ENCODE data around the gene DRAM2. TPM values are rescaled to one million over a fixed set of nuclear protein-coding genes. Genes with fewer than 3 reads are reported as not detected.

The DRAM2 gene
- 80.6 TPM for polyA plus RNA-seq (ENCODE audit: insufficient read length)
- long read RNA-seq, donor 1, partial matches to known transcripts: 0 of 18 reads
- long read RNA-seq, donor 1, other reads (novel, unspliced or antisense): 14 of 18 reads
- long read RNA-seq, donor 2, transcript DRAM2-208 (9 exons, 1,872 nt): major isoform, 8 of 14 reads
- long read RNA-seq, donor 2, partial matches to known transcripts: 0 of 14 reads
- long read RNA-seq, donor 2, other reads (novel, unspliced or antisense): 5 of 14 reads
- long read RNA-seq, donor 3, transcript DRAM2-208 (9 exons, 1,872 nt): major isoform, 7 of 7 reads
- long read RNA-seq, donor 3, partial matches to known transcripts: 0 of 7 reads
- long read RNA-seq, donor 3, other reads (novel, unspliced or antisense): 0 of 7 reads
- long read RNA-seq, donor 4: 0 reads
- long read RNA-seq, donor 5, partial matches to known transcripts: 0 of 22 reads
- long read RNA-seq, donor 5, other reads (novel, unspliced or antisense): 19 of 22 reads
- long read RNA-seq, donor 6, partial matches to known transcripts: 0 of 13 reads
- long read RNA-seq, donor 6, other reads (novel, unspliced or antisense): 11 of 13 reads
- long read RNA-seq, donor 7, transcript DRAM2-208 (9 exons, 1,872 nt): major isoform, 14 of 27 reads
- long read RNA-seq, donor 7, partial matches to known transcripts: 0 of 27 reads
- long read RNA-seq, donor 7, other reads (novel, unspliced or antisense): 11 of 27 reads
- long read RNA-seq, donor 8, partial matches to known transcripts: 0 of 1 reads
- long read RNA-seq, donor 8, other reads (novel, unspliced or antisense): 0 of 1 reads

GRCh38 chr1:111139956-111140679 lies at the start of gene DRAM2, which contains the start of gene CEPT1:
Gene DRAM2 (minus strand): TSS chr1:111140093. CDS start chr1:111131554, 8,539 bp downstream.
Gene CEPT1 (plus strand): TSS chr1:111140223. CDS start chr1:111147715, 7,492 bp downstream.
- peak; percentile 97 for DNase-seq

DNA sequence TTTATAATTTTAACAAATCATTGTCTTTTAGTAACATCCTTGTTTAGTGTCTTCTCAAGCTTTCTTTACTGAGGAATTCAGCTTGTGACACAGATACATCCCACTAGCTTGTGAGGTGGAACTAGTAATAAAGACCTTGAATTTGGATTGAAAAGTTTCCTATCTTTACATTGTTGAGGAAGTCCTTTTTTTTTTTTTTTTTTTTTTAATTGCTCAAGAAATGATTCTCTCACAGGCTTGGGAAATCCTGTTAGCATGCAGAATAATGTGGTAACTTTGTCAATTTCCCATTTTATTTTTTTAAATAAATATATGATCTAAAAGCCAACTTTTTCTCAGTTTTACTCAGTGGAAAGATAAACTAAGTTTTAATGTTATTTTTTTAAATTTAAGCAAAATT lies 44.8 kb upstream of the DRAM2 start:
- no peak for DNase-seq

DNA sequence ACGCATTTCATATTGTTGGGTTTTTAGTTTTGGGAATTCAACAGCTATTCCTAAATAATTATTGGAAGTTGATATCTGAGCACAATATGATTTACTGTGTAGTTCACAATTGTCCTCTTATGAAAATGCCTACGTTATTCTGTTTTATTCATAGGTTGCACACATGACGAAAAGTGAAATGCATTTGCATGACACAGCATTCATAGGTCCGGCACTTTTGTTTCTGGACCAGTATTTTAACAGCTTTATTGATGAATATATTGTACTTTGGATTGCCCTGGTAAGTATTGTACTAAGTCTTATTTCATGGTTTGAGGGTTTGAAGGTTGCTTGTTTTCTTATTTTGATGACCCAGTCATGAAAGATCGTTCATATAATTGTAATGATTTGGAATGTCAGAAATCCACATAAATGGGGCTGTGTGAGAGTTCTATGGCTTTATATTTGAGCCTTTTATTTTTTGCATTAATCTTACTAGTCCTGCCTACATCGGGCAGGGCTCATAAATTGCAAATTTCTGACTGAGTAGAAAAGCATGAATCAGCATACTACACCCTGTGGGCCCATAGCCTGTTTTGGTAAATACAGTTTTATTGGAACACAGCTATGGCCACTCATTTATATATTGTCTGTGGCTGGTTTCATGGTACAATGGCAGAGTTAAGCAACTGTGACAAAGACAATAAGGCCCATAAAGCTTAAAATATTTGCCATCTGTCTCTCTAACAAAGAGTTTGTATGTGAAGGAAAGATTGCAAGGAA lies 43.6 kb upstream of the DRAM2 start:
- DNase-seq: no peak

GRCh38 chr1:111182052-111182451 lies 42.2 kb upstream of the DRAM2 start:
- no peak for DNase-seq

DNA sequence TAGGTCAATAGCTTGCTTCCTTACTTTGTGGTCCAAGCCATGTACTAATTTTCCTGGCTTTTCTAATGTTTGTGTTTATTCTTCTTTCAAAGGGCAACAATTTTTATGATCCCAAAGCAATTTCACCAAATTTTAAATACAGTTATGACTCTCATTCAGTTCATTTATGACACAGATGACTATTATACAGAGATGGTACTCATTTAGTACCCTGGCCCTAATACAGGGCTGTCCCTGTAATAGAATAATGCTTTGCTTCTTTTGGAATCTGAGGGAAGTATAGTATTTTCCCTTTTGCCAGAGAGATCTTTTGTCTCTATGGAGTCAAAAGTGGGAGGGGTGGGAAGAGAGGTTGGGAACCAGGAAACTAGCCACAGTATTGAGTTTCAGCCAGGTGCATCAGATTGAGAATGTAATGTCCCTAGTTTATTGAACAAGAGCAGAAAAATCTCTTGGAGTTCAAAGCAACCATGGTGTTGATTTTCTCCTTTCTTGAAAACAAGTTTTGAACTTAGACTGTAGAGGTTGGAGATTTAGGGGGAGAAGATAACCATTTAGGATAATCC lies 40.2 kb upstream of the DRAM2 start:
- no peak for DNase-seq

DNA sequence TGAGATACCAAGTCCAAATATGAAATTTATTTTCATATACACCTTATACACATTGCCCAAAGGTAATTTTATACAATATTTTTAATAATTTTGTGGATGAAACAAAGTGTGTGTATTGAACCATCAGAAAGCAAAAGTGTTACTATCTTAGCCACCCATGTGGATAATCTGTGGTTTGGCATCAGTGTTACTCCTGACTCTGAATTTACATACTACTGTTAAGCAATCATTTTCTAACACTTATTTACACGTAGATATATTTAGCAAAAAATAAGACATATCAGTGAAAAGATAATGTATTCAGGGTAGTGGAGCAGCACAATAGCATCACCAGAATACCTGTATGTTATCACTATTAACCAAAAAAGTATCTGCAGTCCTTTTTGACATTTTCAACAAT lies 36.8 kb upstream of the DRAM2 start:
- DNase-seq: no peak

DNA sequence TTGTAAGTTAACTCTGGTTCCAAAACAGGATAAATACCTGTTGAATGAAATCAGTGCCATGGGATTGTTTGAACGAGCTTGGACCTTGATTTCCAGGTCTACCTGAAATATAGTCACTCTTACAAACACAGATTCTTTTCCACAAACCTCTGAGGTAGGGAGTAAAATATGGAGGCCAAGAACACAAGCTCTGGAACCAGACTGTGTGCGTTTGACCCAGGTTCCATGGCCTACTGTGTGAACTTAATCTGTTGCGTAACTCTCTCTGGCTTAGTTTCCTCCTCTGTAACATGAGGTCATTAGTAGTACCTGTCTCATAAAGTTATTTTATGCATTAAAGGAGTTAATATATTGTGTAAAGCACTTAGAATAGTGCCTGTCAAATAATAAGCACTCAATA lies 35.5 kb upstream of the DRAM2 start:
- DNase-seq: no peak

DNA sequence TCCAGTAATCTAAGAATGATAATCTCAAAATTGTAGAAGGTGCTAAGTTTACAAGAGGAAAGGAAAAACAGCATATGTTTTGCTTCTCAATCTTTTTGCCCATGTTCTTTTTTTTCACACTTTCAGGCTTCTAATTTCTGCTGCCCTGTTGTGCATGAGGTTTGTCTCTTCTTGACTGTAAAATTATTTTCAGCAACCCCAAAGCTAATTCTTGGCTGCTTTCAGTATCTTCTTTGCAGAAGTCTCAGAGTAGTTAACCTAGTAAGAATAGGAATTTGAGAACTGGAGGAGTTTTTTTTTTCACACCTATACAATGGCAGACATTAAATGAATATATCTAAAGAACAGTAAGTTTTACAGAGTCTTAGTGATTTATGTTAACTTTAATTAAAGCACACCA lies 34.2 kb upstream of the DRAM2 start:
- no peak for DNase-seq

- no peak for DNase-seq
Measured at GRCh38 chr1:111172463-111172862, 32.6 kb upstream of the DRAM2 start.

- DNase-seq: no peak
Measured at GRCh38 chr1:111164151-111164550, 24.3 kb upstream of the DRAM2 start.

DNA sequence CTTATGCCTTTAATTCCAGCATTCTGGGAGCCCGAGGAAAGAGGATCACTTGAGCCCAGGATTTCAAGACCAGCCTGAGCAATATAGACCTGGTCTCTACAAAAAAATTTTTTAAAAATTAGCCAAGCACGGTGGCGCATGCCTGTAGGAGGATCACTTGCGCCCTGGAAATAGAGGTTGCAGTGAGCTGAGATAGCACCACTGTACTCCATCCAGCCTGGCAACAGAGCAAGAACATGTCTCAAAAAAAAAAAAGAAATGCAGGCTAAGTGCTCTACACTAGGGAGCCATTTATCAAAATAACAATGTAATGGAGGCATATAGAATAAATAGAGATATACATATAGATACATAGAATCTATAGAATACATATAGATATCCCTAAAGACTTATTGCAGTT lies 23.5 kb upstream of the DRAM2 start:
- no peak for DNase-seq

DNA sequence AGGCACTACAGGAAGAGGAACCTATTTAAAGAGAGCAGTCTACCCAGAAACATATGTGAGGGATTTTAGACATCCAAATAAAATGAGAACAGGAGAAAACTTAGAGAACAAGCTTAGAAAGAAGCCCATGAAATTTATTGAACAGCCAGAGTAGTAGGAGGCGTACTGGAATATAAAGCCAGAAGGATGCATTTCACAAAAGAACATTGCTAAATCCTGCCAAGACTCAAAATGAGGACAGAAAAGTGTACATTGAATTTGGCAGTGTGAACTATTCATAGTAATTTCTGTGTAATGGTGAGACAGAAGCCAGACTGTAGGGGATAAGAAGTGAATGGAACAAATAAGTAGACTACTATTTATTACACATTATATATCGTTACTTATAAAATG lies 22.6 kb upstream of the DRAM2 start:
- DNase-seq: no peak

DNA sequence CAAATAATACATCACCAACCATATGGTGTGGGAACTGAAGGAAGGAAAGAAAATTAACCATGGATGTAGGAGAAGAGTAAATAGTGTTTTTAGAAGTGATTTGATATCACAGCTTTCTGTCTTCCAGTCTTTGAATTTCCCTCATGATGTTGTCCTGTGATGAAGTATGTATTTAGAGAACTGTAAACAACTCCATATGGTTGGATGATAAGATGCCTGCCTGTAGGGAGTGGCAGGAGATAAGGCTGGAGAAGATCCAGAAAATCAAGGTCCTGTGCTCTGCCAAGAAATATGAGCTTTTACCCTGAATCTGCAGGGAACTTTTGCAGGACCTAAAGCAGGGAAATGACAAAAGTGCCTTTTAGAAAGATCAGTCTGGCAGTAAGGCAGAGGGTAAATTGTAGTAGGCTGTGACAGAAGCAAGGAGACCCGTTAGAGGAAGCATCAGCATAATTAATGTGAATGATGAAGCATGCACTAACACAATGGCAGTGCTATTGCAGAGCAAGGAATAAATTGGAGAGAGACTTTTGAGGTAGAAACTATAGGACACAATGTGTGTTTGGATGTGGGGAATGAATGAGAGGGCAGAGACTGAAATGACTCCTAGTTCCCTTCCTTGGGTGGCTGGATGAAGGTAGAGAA lies 22.1 kb upstream of the DRAM2 start:
- no peak for DNase-seq

DNA sequence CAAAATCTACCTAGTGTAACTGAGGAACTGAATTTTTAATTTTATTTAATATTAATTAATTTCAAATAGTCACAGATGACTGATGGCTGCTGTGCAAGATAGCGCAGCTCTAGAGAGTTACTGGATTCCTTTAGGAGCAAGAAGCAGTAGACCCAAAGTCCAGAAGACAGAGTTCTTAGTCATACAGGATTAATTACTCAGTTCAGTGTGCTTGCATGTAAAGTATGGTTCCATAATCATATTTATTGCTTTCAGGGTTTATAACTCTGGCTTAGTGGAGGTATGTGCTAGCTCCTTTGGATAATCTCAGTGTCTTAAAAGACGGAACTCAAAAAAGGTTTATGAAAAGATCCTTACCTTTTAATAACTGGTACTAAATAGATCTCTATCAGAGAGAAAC lies 17.5 kb upstream of the DRAM2 start:
- no peak for DNase-seq

DNA sequence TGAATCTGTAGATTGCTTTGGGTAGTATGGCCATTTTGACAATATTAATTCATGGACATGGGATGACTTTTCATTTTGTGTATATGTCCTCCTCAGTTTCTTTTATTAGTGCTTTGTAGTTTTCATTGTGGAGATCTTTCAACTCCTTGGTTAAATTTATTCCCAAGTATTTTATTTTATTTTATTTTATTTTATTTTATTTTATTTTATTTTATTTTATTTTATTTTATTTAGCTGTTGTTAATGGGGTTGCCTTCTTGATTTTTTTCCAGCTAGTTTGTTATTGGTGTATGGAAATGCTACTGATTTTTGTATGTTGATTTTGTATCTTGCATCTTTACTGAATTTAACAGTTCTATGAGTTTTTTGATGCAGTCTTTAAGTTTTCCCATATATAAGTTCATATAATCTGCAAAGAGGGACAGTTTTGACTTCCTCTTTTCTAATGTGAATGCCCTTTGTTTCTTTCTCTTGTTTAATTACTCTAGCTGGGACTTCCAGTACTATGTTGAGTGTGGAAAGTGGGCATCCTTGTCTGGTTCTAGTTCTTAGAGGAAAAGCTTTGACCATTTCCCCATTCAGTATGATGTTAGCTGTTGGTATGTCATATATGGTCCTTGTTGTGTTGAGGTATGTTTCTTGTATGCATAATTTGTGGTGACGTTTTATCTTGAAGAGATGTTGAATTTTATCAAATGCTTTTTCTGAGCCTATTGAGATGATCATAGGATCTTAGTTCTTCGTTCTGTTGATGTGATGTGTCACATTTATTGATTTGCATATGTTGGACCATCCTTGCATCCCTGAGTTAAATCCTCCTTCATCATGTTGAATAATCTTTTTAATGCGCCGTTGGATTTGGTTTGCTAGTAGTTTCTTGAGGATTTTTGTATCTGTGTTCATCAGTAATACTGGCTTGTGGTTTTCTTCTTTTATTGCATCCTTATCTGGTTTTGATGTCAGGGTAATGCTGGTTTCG lies 14.4 kb upstream of the DRAM2 start:
- DNase-seq: no peak

- no peak for DNase-seq
Measured at GRCh38 chr1:111151838-111152237, 11.9 kb upstream of the DRAM2 start.

DNA sequence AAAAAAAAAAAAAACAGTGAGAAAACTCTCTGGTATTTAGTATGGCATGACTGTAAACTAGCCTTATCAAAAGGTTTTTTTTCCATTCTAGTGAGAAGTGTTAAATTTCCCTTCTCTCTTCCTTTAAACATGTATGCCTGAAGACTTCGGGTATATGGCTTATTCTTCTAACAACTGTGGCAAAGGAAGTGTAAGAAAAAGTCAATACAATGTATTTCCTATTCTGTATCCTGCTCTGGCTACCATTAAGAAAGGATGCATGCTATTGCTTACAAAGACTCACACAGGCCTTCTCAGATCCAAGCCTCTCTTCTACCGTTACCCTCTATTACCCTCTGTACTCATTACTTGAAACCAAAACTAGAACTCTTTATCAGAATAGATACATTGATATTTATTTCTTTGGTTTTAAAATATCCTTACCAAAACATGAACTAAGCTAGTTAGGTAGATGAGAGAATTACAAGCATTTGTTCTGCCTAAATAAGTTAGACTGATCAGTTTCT lies 8.5 kb upstream of the DRAM2 start:
- no peak for DNase-seq

DNA sequence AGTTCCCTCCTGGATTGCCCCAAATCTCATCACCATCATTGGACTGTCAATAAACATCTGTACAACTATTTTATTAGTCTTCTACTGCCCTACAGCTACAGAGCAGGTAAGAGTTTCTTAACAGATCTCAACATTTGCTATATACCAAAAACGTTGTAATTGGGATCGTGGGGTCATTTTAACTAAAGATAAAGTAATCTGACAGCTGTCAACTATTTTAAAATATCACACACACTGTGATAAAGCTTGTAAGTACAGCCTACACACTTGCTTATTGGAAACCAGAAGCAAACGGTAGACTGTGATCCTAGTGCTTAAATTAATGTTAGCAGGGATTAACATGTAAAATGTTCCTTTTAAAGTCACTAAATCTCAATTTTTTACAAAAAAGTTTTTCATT lies 8.1 kb upstream of the DRAM2 start:
- DNase-seq: no peak

DNA sequence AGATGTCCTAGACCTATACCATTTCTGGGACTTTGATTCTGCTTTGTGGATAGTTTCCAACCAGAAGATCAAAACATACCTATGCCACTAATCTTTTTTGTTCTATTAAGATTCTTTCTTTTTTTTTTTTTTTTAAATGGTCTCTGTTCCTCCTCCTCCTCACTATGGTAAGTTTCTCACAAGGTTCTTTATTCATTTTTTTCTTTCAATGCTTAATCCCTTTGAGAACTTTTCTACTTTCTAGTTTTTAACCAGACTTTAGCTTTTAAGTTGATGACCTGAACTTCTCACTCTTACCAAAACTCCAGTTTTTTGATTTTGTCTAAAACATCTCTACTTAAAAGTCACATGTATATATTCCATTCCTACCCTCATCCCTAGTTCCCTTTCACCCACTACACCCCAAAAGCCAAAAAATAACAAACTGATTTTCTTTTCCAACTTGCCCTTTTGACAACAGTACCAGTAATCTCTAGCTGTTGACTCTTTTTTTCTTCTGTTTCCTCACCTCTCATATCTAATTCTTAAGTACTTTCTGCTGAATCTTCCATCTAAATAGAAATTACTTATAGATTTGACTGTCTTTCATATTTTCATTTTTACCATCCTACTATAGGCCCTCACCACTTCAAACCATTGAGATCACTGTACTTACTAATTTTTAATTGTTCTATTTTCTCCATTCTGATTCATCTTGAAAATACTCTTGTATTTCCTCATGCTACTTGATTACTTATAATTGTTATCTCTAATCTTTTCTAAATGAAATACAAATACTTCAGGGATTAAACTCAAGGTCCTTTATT lies 6.3 kb upstream of the DRAM2 start:
- no peak for DNase-seq
